B cell (primary cell): ENCODE results near the gene WDR33. TPM values are rescaled to one million over a fixed set of nuclear protein-coding genes. Genes with fewer than 3 reads are reported as not detected.

ENCODE experiments used
- ATAC-seq: fragments of 200-7000 bp; cut with Tn5 transposase; one replicate; pipeline ENCODE4 v1.10.0; 2021; ENCODE audit warnings: low read depth, mild to moderate bottlenecking, moderate number of reproducible peaks, moderate library complexity
- CTCF ChIA-PET: fragments of 350-600 bp; sonication (Branson Sonifier 250); formaldehyde crosslinking; loops from one replicate; lab custom pipeline; 2021; ENCODE audit warnings: antibody characterized with exemption, inconsistent platforms; lab: Charles Lee
- POLR2A ChIA-PET: fragments of 350-600 bp; sonication (Branson Sonifier 250); formaldehyde crosslinking; loops from one replicate; lab custom pipeline; 2021; ENCODE audit warnings: antibody characterized with exemption; lab: Charles Lee
- DNase-seq: peaks from one replicate; pipeline ENCODE4 v3.0.0; 2013
- H2AFZ ChIP-seq: 2 replicates; pipeline ENCODE4 v1.6.1; 2012; ENCODE audit warnings: mild to moderate bottlenecking, low read depth, low read length; ENCODE audit not compliant: insufficient read depth, poor library complexity, severe bottlenecking
- H3K27ac ChIP-seq, 2 donors: 1 replicate in 1 of 2; 2 replicates in 1 of 2; pipeline ENCODE4 v1.5.1; 2012 to 2013; ENCODE audit warnings: low read length in 2 of 2, mild to moderate bottlenecking in 2 of 2, moderate library complexity in 1 of 2
- H3K27me3 ChIP-seq, 4 experiments: fragments of 200-600 bp in 1 of 4; sonication (generic) in 1 of 4; replicated peaks in 1 of 4; 1 replicate in 2 of 4; 2 replicates in 2 of 4; pipeline versions ENCODE4 v1.6.1 to v1.7.0; 2013 to 2016; ENCODE audit warnings: low read length in 3 of 4, mild to moderate bottlenecking in 2 of 4, mixed read lengths in 1 of 4, moderate library complexity in 1 of 4; ENCODE audit not compliant: insufficient read depth in 4 of 4, control insufficient read depth in 3 of 4; ENCODE audit errors: control extremely low read depth in 1 of 4
- H3K36me3 ChIP-seq, 2 experiments: replicated peaks in 1 of 2; 1 replicate in 1 of 2; 2 replicates in 1 of 2; pipeline versions ENCODE4 v1.6.1 to v1.7.1; 2013; ENCODE audit warnings: low read length in 1 of 2; ENCODE audit not compliant: insufficient read depth in 2 of 2, control insufficient read depth in 1 of 2; ENCODE audit errors: control extremely low read depth in 1 of 2, extremely low read depth in 1 of 2
- H3K4me1 ChIP-seq, 2 donors: fragments of 200-600 bp in 1 of 2; sonication (generic) in 1 of 2; 1 replicate in 1 of 2; 2 replicates in 1 of 2; pipeline versions ENCODE4 v1.5.1 to v1.6.1; 2013 to 2017; ENCODE audit warnings: low read length in 2 of 2; ENCODE audit not compliant: control insufficient read depth in 2 of 2, insufficient read depth in 2 of 2
- H3K4me2 ChIP-seq: replicated peaks from 2 replicates; pipeline ENCODE3; 2012; ENCODE audit warnings: mild to moderate bottlenecking, low read depth, low read length; ENCODE audit not compliant: poor library complexity, severe bottlenecking
- H3K4me3 ChIP-seq, 5 experiments: fragments of 200-600 bp in 1 of 5; sonication (generic) in 1 of 5; 1 replicate in 3 of 5; 2 replicates in 2 of 5; pipeline versions ENCODE4 v1.5.1 to v1.7.0; 2011 to 2016; ENCODE audit warnings: low read length in 4 of 5, mild to moderate bottlenecking in 4 of 5, low read depth in 2 of 5, control low read depth in 1 of 5, moderate library complexity in 1 of 5; ENCODE audit not compliant: insufficient read depth in 1 of 5; ENCODE audit errors: control extremely low read depth in 1 of 5, extremely low read depth in 1 of 5
- H3K79me2 ChIP-seq: fragments of 200-600 bp; sonication (generic); one replicate; pipeline ENCODE4 v1.6.0; 2016; ENCODE audit warnings: low read length; ENCODE audit not compliant: control insufficient read depth, insufficient read depth
- H3K9ac ChIP-seq: fragments of 200-600 bp; sonication (generic); 2 replicates; pipeline ENCODE4 v1.6.1; 2017; ENCODE audit warnings: mild to moderate bottlenecking, low read length, moderate library complexity
- H3K9me3 ChIP-seq, 3 donors: one replicate each; pipeline versions ENCODE4 v1.6.1 to v1.7.1; 2013; ENCODE audit warnings: low read length in 2 of 3; ENCODE audit not compliant: control insufficient read depth in 2 of 3, insufficient read depth in 1 of 3; ENCODE audit errors: control extremely low read depth in 1 of 3
- H4K20me1 ChIP-seq: 2 replicates; pipeline ENCODE4 v1.6.0; 2012; ENCODE audit warnings: mild to moderate bottlenecking, low read length; ENCODE audit not compliant: insufficient read depth, control insufficient read depth, poor library complexity, severe bottlenecking
- H3K27ac Mint-ChIP-seq: one replicate; pipeline ENCODE4 v1.8.0; 2021; ENCODE audit warnings: mixed read lengths
- H3K27me3 Mint-ChIP-seq: one replicate; pipeline ENCODE4 v1.8.0; 2021; ENCODE audit warnings: mixed read lengths
- H3K4me1 Mint-ChIP-seq: one replicate; pipeline ENCODE4 v1.8.0; 2021; ENCODE audit warnings: mixed read lengths
- H3K4me3 Mint-ChIP-seq: one replicate; pipeline ENCODE4 v1.8.0; 2021; ENCODE audit warnings: mixed read lengths
- H3K9me3 Mint-ChIP-seq: one replicate; pipeline ENCODE4 v1.8.0; 2022; ENCODE audit warnings: mixed read lengths; ENCODE audit not compliant: insufficient read depth
- EZH2 ChIP-seq: IDR thresholded peaks from 2 replicates; pipeline ENCODE4 v1.6.1; 2012; ENCODE audit warnings: borderline replicate concordance, low read depth, mild to moderate bottlenecking, moderate library complexity, low read length; ENCODE audit not compliant: insufficient read depth, poor library complexity, severe bottlenecking
- WGBS: methylation state at CpG from one replicate; pipeline ENCODE4 v1.1.5; 2013; ENCODE audit warnings: missing lambda C conversion rate; ENCODE audit not compliant: insufficient coverage; 5-methylcytosine and 5-hydroxymethylcytosine counted together
- intact Hi-C: fragments of 100-400 bp; cut with micrococcal nuclease; formaldehyde crosslinking; loops from one replicate; pipeline ENCODE4 v1.10.0; 2022
- polyA plus RNA-seq: library from polyadenylated mRNA; depleted of rRNA; stranded (reverse); fragments of >200 nt; gene quantifications from 2 replicates; pipeline ENCODE4 v1.2.3, GENCODE V29; 2012
- total RNA-seq, 2 donors: library from RNA; stranded (reverse); fragments of 120-200 nt in 1 of 2; gene quantifications; 1 replicate in 1 of 2; 2 replicates in 1 of 2; pipeline versions ENCODE4 v1.2.3 to v1.2.4, GENCODE V29; 2013 to 2022
- TF ChIP-seq, protein P1 (sequence below): fragments of 200-600 bp; IDR thresholded peaks from one replicate; pipeline ENCODE4 v1.8.0; 2022; ENCODE audit warnings: antibody characterized with exemption, mild to moderate bottlenecking

WDR33 gene
- total and polyA plus RNA-seq, 2 donors (not counting 1 experiment from before 2014, with no cell fraction given) = 17.2 to 101 TPM

DNA sequence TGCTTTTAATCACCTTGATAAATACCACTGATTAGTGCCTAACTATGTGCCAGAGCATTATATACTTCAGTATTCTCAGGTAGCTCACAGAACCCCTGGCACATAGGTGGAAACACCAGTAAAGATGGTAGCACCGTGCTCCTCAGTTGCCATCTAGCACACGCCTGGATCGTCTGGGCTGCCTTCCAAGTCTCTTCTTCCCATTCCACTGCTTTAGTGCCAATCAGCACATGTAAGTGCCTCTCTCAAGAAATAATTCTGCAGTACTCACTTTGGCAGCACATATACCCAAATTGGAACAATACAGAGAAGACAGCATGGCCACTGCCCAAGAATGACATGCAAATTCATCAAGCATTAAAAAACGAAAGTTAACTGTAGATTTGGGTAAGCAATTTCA, 34.0 kb upstream of the WDR33 start:
- peaks cover 17 to 44% of the 10 kb centered on the region in 2 experiments for H3K36me3 ChIP-seq
- ChIA-PET POLR2A (no interaction called here), CTCF (no interaction called here)
- no peak overlapping the region for H2AFZ ChIP-seq
- no peak overlapping the region for H3K27ac Mint-ChIP-seq
- no peak for DNase-seq
- H3K4me1 ChIP-seq = no peaks in the 10 kb centered on the region
- intact Hi-C loops = no loop called here
- H3K9me3 ChIP-seq = no peaks in the 10 kb centered on the region
- no peak overlapping the region for H3K4me2 ChIP-seq
- no peak overlapping the region for H3K4me3 Mint-ChIP-seq
- TF ChIP-seq, protein P1, sequence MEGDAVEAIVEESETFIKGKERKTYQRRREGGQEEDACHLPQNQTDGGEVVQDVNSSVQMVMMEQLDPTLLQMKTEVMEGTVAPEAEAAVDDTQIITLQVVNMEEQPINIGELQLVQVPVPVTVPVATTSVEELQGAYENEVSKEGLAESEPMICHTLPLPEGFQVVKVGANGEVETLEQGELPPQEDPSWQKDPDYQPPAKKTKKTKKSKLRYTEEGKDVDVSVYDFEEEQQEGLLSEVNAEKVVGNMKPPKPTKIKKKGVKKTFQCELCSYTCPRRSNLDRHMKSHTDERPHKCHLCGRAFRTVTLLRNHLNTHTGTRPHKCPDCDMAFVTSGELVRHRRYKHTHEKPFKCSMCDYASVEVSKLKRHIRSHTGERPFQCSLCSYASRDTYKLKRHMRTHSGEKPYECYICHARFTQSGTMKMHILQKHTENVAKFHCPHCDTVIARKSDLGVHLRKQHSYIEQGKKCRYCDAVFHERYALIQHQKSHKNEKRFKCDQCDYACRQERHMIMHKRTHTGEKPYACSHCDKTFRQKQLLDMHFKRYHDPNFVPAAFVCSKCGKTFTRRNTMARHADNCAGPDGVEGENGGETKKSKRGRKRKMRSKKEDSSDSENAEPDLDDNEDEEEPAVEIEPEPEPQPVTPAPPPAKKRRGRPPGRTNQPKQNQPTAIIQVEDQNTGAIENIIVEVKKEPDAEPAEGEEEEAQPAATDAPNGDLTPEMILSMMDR = no peak
- TF ChIP-seq EZH2 = no peak
- no peaks in the 10 kb centered on the region for H3K9me3 Mint-ChIP-seq
- H3K27me3 Mint-ChIP-seq = no peaks in the 10 kb centered on the region
- no peak for ATAC-seq
- no peak overlapping the region for H3K4me3 ChIP-seq
- no peaks in the 10 kb centered on the region for H3K4me1 Mint-ChIP-seq
- no peak overlapping the region for H3K9ac ChIP-seq
- no peak overlapping the region for H3K27ac ChIP-seq
- no peaks in the 10 kb centered on the region for H3K27me3 ChIP-seq
- 100% methylated on average over 3 of the region's 4 CpGs for WGBS
- H3K79me2 ChIP-seq = no peaks in the 10 kb centered on the region
- peaks cover 4% of the 10 kb centered on the region for H4K20me1 ChIP-seq

DNA sequence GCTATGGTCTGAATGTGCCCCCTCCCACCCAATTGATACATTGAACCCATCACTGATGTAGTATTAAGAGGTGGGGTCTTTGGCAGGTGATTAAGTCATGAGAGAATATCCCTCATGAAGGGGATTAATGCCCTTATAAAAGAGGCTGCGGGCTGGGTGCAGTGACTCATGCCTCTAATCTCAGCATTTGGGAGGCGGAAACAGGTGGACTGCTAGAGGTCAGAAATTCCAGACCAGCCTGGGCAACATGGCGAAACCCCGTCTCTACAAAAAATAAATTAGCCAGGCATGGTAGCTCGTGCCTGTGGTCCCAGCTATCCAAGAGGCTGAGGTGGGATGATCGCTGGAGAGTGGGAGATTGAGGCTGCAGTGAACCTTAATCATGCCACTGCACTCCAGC, 32.7 kb upstream of the WDR33 start:
- Mint-ChIP-seq H3K4me3 (no peak overlapping the region), H3K9me3 (no peaks in the 10 kb centered on the region), H3K27me3 (no peaks in the 10 kb centered on the region), H3K4me1 (no peaks in the 10 kb centered on the region), H3K27ac (no peak overlapping the region)
- intact Hi-C loops = no loop called here
- ChIA-PET POLR2A (no interaction called here), CTCF (no interaction called here)
- Histone ChIP-seq H3K9me3 (no peaks in the 10 kb centered on the region), H3K79me2 (no peaks in the 10 kb centered on the region), H3K4me2 (no peak overlapping the region), H4K20me1 (no peaks in the 10 kb centered on the region), H3K27ac (no peak overlapping the region), H3K27me3 (no peaks in the 10 kb centered on the region), H3K4me1 (no peaks in the 10 kb centered on the region), H2AFZ (no peak overlapping the region), H3K36me3 (peaks cover 9 to 33% of the 10 kb centered on the region in 2 experiments), H3K9ac (no peak overlapping the region), H3K4me3 (no peak overlapping the region)
- TF ChIP-seq EZH2 = no peak
- TF ChIP-seq, protein P1 = no peak
- 98% methylated on average over 4 of the region's 6 CpGs for WGBS
- no peak for DNase-seq
- no peak for ATAC-seq
